ENCODE measurements around the gene COX4I2.

Gene COX4I2

DNA sequence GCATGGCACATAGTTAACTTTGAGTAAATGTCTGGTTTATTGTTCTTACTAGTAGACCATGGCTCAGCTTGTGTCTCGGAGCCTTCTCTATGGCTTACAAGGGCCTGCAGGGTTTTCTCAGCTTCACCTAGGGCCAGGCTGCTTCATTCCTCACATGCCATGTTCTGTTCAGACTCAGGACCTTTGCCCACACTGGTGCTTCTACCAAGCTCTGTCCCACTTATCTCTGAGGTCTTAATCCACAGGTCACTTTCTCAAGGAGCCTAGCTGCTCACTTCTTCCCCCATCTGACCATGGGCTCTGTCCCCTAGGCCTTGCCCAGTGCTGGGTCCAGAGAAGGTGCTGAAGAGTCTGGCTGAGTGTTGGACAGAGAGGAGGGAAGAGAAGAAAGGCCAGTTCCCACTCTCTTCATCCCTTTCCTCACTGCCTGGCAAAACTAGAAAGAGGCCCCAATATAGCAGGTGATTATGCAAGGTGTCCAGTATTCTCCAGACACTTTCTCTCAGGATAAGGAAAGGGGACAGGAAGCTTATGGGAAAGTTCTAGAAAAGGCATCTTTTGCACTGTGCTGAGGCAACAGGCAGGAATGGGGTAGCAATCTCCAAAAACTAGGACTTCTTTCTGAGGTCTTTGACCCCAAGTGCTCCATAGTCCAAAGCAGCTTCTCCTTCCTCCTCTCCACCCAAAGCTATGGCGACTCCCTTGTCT is 40.0 kb downstream of the COX4I2 start:
- DNase-seq (ENCODE audit: low spot score), result no peak

- peak; percentile 62 for DNase-seq (ENCODE audit: low spot score)
Observed at GRCh38 chr20:31678389-31679356, 41.0 kb downstream of the COX4I2 start.

- no peak for DNase-seq (ENCODE audit: low spot score)
Observed at GRCh38 chr20:31679357-31680285, 41.9 kb downstream of the COX4I2 start.

GRCh38 chr20:31680286-31681127 is 42.8 kb downstream of the COX4I2 start:
- DNase-seq (ENCODE audit: low spot score), result no peak

DNA sequence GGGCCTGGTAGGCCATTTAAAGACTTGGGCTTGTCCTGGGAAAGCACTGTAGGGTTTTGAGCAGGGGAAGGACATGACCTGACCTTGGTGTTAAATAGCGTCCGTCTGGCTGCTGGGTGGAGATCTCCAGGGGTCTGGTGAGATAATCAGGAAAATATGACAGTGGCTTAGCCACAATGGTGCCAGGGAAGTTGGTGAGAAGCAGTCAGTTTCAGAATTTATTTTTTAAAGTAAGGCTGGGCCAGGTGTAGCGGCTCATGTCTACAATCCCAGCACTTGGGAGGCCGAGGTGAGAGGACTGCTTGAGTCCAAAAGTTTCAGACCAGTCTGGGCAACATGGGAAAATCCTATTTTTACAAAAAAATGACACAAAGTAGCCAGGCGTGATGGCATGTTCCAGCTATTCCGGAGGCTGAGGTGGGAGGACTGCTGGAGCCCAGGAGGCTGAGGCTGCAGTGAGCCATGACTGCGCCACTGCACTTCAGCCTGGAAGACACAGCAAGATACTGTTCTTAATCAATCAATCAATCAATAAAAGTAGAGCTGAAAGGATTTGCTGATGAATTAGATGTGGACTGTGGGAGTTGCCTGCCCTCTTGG is 43.5 kb downstream of the COX4I2 start:
- DNase-seq (ENCODE audit: low spot score), result no peak

- DNase-seq (ENCODE audit: low spot score), result no peak
Observed at GRCh38 chr20:31681769-31682168, 44.1 kb downstream of the COX4I2 start.

- DNase-seq (ENCODE audit: low spot score), result no peak
Observed at GRCh38 chr20:31682352-31682751, 44.6 kb downstream of the COX4I2 start.

- DNase-seq (ENCODE audit: low spot score), result no peak
Observed at GRCh38 chr20:31682927-31683326, 45.2 kb downstream of the COX4I2 start.

DNA sequence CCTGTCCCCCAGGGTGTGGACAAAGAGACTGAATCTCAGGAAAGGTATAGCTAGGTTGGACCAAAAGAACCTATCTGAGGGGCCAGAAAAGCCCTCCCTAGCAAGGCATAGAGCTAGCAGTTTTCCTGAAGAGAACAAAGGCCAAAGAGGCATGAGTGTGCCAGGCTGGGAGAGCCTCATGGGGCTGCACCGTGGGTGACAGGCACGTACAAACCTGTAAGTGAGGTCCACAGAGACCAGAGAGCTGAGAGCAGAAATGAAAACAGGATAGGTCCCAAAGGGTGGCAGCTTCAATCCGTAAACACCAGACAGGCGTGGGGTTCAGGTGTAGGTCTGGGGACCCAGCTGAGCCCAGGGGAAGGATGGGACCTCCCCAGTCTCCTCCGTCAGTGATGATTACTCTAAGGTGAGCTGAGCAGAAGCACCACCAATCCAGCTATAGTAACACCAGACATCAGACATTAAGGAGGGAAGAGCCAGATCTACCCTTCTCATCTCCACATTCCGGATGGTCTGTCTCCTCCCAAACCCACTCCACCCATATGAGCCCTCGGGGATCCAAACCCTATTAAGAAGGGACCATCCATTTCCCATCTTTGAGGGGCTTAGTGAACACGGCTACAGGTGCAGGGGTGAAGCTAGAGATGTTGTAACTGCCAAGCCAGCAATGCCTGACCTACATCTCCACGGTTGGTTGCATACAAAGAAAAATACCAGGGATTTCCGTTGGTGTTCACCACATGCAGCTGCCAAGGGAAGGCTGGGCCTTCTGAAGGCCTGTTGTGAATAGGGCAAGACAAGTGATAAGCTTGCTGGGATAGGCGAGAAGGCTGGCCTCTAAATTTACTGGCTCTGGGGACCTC is 46.7 kb downstream of the COX4I2 start:
- no peak for DNase-seq (ENCODE audit: low spot score)

DNA sequence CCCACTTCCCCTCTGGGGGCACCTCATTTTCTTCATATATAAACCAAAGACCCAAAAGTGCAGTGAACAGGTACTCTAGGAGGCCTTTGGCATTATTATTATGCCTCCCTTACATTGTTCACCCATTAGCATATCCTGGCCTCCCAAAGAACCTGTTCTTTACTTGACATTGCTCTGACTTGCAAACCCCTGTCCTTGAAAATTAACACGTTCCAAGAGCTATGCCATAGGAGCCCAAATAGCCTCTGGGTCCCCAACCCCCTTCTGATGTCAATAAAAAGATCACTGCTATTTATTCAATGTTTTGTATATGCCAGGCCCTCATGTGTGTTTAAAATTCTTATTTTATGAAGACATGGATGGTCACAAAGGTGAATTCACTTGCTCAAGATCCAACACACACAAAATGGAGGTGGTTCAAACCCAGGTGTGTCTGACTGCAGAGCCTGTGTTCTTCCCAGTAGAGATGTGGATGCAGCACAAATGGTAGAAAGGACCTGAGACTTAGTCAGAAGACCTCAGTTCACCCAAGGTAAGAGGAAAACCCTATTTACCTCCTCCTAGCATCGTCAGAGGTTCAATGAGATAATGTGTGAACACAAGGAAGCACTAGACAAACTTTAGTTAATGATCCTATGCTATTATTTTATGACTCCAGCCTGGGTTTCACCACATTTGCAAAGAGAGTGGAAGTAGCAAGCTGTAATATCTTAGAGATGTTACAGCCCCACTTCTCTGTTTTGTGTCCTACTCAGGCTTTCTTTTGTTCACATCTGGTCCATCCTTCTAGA is 48.3 kb downstream of the COX4I2 start:
- DNase-seq (ENCODE audit: low spot score), result no peak

GRCh38 chr20:31687777-31688176 is 50.1 kb downstream of the COX4I2 start:
- no peak for DNase-seq (ENCODE audit: low spot score)

- DNase-seq (ENCODE audit: low spot score), result no peak
Observed at GRCh38 chr20:31689141-31689540, 51.4 kb downstream of the COX4I2 start.

DNA sequence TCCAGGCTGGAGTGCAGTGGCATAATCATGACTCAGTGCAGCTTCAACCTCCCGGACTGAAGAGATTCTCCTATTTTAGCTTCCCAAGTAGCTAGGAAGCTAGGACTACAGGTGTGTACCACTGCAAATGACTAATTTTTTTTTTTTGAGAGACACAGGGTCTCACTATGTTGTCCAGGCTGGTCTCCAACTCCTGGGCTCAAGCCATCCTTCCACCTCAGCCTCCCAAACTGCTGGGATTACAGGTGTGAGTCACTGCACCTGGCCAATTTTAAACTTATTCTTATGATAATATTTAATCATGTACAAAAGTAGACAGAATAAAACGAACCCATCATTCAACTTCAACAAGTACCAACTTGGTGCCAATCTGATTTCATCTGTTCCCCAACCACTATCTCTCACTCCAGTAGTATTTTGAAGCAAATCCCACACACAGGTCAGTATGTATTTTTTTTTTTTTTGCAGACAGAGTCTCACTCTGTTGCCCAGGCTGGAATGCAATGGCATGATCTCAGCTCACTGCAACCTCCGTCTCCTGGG is 52.5 kb downstream of the COX4I2 start:
- DNase-seq (ENCODE audit: low spot score), result no peak

DNA sequence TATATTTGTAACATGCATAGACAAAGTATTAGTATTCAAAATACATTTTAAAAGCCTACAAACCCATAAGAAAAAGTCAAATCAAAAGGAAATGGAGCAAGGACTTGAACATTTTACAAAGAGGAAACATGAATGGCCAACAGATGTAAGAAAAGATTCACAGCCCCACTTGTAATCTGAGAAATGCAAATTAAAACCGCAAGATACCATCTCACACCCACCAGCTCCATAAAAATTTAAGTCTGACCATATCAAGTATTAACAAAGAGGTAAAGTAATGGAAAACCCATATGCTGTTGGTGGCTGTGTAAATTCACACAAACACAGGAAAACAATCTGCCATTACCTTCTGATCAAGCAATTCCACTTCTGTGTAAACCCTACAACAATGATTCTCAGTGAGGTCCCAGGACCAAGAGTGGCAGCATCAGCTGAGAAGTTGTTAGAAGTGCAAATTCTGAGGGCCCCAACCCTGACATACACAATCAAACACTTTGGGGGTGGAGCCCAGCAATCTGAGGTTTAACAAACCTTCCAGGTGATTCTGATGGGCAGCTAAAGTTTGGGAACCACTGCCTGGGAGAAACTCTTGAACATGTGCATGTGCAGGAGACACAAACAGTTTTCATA is 54.0 kb downstream of the COX4I2 start:
- no peak for DNase-seq (ENCODE audit: low spot score)

- DNase-seq (ENCODE audit: low spot score), result no peak
Observed at GRCh38 chr20:31693402-31693801, 55.7 kb downstream of the COX4I2 start.

DNA sequence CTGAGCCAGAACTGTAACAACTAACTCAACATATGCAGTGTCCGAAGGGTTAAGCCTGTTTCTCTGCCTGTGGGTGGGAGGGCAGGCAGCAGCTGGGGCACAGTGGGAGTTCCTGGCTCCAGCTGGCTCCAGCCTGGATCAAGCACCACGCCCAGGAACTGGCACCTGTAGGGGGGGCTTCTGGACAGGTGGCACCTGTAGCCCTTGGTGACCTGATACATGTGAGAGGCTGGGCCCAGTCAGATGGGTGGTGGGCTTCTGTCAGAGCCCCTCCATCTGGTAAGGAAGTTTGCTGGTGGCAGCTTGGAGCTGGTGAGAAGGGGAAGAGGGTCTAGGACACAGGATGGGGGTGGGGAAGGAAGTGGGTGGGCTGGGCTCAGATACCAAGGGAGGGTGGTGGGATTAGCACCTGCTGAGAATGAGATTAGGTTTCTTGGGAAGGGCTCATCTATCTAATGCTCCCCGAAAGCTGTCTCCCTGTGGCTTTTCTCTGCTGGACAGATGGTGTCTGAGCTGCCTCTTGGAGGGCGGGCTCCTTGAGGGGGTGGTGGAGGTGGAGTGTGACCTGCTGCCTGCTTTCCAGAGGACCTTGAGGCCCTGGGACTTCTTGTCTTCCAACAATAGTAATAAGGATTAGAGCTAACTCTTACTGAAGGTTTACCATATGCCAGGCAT is 56.4 kb downstream of the COX4I2 start:
- no peak for DNase-seq (ENCODE audit: low spot score)

Measured in ecto neural progenitor cell (in vitro differentiated cells).